ENCODE results near the gene DUS1L.
A peak's percentile ranks its signal among the peaks of the same experiment; 100 is the strongest.

DUS1L gene

GRCh38 chr17:82055023-82055964 lies 10.3 kb downstream of the DUS1L start:
- DNase-seq (ENCODE audit: low read depth) = no peak

- DNase-seq (ENCODE audit: low read depth) = no peak
Measured at GRCh38 chr17:82054351-82055022, 11.1 kb downstream of the DUS1L start.

- DNase-seq (ENCODE audit: low read depth) = no peak
Measured at GRCh38 chr17:82053556-82054263, 11.9 kb downstream of the DUS1L start.

- DNase-seq (ENCODE audit: low read depth) = no peak
Measured at GRCh38 chr17:82053130-82053529, 12.5 kb downstream of the DUS1L start.

GRCh38 chr17:82052638-82053059 lies 13.0 kb downstream of the DUS1L start:
- no peak for DNase-seq (ENCODE audit: low read depth)

- DNase-seq (ENCODE audit: low read depth) = peak; percentile 83
Measured at GRCh38 chr17:82051776-82052637, 13.6 kb downstream of the DUS1L start, which contains the start of the genes GPS1 and RFNG. TSS of gene GPS1 (plus strand) at chr17:82051898. CDS start at chr17:82051932, 34 bp downstream. TSS of gene RFNG (minus strand) at chr17:82051811. CDS start at chr17:82051766, 45 bp downstream.

- no peak for DNase-seq (ENCODE audit: low read depth)
Measured at GRCh38 chr17:82050761-82051641, 14.6 kb downstream of the DUS1L start.

GRCh38 chr17:82050152-82050760 lies 15.3 kb downstream of the DUS1L start:
- no peak for DNase-seq (ENCODE audit: low read depth)

- DNase-seq (ENCODE audit: low read depth) = no peak
Measured at GRCh38 chr17:82049521-82049971, 16.1 kb downstream of the DUS1L start.

GRCh38 chr17:82049106-82049505 lies 16.5 kb downstream of the DUS1L start:
- no peak for DNase-seq (ENCODE audit: low read depth)

GRCh38 chr17:82048571-82048971 lies 17.0 kb downstream of the DUS1L start:
- DNase-seq (ENCODE audit: low read depth) = no peak

- DNase-seq (ENCODE audit: low read depth) = no peak
Measured at GRCh38 chr17:82047914-82048570, 17.6 kb downstream of the DUS1L start.

GRCh38 chr17:82047379-82047778 lies 18.2 kb downstream of the DUS1L start:
- DNase-seq (ENCODE audit: low read depth) = no peak

GRCh38 chr17:82046903-82047302 lies 18.7 kb downstream of the DUS1L start:
- no peak for DNase-seq (ENCODE audit: low read depth)

GRCh38 chr17:82045936-82046484 lies 19.6 kb downstream of the DUS1L start:
- DNase-seq (ENCODE audit: low read depth) = no peak

GRCh38 chr17:82043507-82043906 lies 22.1 kb downstream of the DUS1L start:
- DNase-seq (ENCODE audit: low read depth) = no peak

GRCh38 chr17:82042649-82043048 lies 23.0 kb downstream of the DUS1L start:
- no peak for DNase-seq (ENCODE audit: low read depth)

- DNase-seq (ENCODE audit: low read depth) = no peak
Measured at GRCh38 chr17:82041144-82041814, 24.3 kb downstream of the DUS1L start.

Data from activated T-cell treated with anti-CD3 and anti-CD28 coated beads for 24 hours (primary cell).